Neural progenitor cell (in vitro differentiated cells): ENCODE measurements around the gene FYTTD1.

Experiments used
- EZH2 ChIP-seq: fragments of 200-600 bp; sonication (generic); IDR thresholded peaks from 2 replicates; pipeline ENCODE4 v1.6.1; 2017; ENCODE audit warnings: antibody characterized with exemption, mild to moderate bottlenecking, moderate library complexity
- TF ChIP-seq, protein P1 (sequence below): fragments of 200-600 bp; sonication (generic); IDR thresholded peaks from 2 replicates; pipeline ENCODE4 v1.5.1; 2017; ENCODE audit warnings: antibody characterized with exemption, mild to moderate bottlenecking

DNA sequence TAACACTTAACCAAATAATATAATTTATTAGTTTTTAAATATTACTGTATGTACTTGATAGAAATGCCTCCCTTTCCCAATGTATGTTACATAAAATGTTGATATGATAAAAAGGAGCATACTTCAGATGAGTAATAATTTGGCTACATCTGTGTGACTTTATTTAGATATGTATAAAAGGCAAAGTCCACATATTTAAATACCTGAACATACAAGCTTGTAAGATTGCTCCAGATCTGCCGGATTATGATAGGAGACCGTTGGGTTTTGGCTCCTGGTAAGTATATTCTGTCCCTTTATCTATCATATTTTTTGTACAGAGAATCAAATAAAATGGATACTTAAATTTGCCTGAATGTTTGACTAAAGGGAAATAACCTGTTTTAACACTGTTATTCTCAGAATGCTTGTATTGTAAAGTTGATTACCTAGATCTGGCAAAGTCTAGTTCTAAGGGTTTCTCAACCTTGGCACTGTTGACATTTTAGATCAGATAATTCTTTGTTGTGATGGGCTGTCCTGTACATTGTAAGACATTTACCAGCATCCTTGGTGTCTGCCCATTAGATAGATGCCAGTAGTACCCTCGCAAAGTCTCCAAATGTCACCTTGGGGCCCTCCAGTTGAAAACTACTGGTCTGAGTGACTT, 79.8 kb downstream of the FYTTD1 start:
- TF ChIP-seq, protein P1, sequence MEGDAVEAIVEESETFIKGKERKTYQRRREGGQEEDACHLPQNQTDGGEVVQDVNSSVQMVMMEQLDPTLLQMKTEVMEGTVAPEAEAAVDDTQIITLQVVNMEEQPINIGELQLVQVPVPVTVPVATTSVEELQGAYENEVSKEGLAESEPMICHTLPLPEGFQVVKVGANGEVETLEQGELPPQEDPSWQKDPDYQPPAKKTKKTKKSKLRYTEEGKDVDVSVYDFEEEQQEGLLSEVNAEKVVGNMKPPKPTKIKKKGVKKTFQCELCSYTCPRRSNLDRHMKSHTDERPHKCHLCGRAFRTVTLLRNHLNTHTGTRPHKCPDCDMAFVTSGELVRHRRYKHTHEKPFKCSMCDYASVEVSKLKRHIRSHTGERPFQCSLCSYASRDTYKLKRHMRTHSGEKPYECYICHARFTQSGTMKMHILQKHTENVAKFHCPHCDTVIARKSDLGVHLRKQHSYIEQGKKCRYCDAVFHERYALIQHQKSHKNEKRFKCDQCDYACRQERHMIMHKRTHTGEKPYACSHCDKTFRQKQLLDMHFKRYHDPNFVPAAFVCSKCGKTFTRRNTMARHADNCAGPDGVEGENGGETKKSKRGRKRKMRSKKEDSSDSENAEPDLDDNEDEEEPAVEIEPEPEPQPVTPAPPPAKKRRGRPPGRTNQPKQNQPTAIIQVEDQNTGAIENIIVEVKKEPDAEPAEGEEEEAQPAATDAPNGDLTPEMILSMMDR = no peak
- no peak for TF ChIP-seq EZH2
